Gastrocnemius medialis (tissue), 4 donors: ENCODE results near the gene DCP1B. TPM values are rescaled to one million over a fixed set of nuclear protein-coding genes. Genes with fewer than 3 reads are reported as not detected.

Experiments used
- ATAC-seq, 2 donors: fragments of 150-250 bp; one replicate each; pipeline ENCODE4 v1.9.1; 2016
- DNase-seq, 2 donors: peaks; one replicate each; pipeline ENCODE4 v3.0.0-alpha.2; 2019
- H3K27ac ChIP-seq, 4 donors: fragments of 200-600 bp; sonication (generic); 1 replicate in 1 of 4; 2 replicates in 3 of 4; pipeline ENCODE4 v1.5.1; 2016 to 2018; ENCODE audit warnings: mild to moderate bottlenecking in 2 of 4, moderate library complexity in 1 of 4
- H3K27me3 ChIP-seq, 3 donors: fragments of 200-600 bp; sonication (generic) in 2 of 3; 1 replicate in 1 of 3; 2 replicates in 2 of 3; pipeline versions ENCODE4 v1.5.1 to v1.6.0; 2016 to 2019; ENCODE audit warnings: mild to moderate bottlenecking in 1 of 3, moderate library complexity in 1 of 3
- H3K36me3 ChIP-seq, 2 donors: fragments of 200-600 bp; sonication (generic) in 1 of 2; one replicate each; pipeline ENCODE4 v1.5.1; 2017 to 2018
- H3K4me1 ChIP-seq, 2 donors: fragments of 200-600 bp; sonication (generic) in 1 of 2; one replicate each; pipeline ENCODE4 v1.5.1; 2016 to 2017; ENCODE audit warnings: mild to moderate bottlenecking in 2 of 2
- H3K4me3 ChIP-seq, 4 donors: fragments of 200-600 bp; sonication (generic) in 3 of 4; 1 replicate in 1 of 4; 2 replicates in 3 of 4; pipeline ENCODE4 v1.5.1; 2016 to 2019; ENCODE audit warnings: mild to moderate bottlenecking in 2 of 4
- H3K9me3 ChIP-seq, 3 donors: fragments of 200-600 bp; sonication (generic) in 2 of 3; 1 replicate in 1 of 3; 2 replicates in 2 of 3; pipeline ENCODE4 v1.5.1; 2016 to 2019
- POLR2A ChIP-seq, 2 donors: fragments of 450-650 bp; IDR thresholded peaks; one replicate each; pipeline ENCODE4 v1.6.1; 2017; ENCODE audit warnings: antibody characterized with exemption in 2 of 2, mild to moderate bottlenecking in 2 of 2, moderate library complexity in 2 of 2
- in situ Hi-C, 4 donors: fragments of 200-750 bp; cut with MboI; loops; one replicate each; pipeline versions ENCODE4 v1.15.0 to v1.8.0; 2017; ENCODE audit warnings: low sequenced_read_pairs in 4 of 4
- intact Hi-C: fragments of 100-400 bp; cut with DNase I; formaldehyde crosslinking; loops from one replicate; pipeline ENCODE4 v1.15.1; 2023; ENCODE audit warnings: low total_unique reads
- total RNA-seq, 4 donors: library from RNA; depleted of rRNA; stranded (reverse); fragments of >200 nt; gene quantifications; one replicate each; pipeline versions ENCODE4 v1.1.0 to v1.2.3, GENCODE V29; 2016
- TF ChIP-seq, protein P1 (sequence below), 5 experiments: fragments of 450-650 bp in 3 of 5; fragments of 200-600 bp in 2 of 5; sonication (generic) in 2 of 5; IDR thresholded peaks in 4 of 5; conservative IDR thresholded peaks in 1 of 5; 1 replicate in 4 of 5; 2 replicates in 1 of 5; pipeline ENCODE4 v1.5.1; 2016 to 2019; ENCODE audit warnings: antibody characterized with exemption in 5 of 5, mild to moderate bottlenecking in 3 of 5, moderate library complexity in 3 of 5

The DCP1B gene
- total RNA-seq, 4 donors from 2014 or later = 11.5 to 13.5 (median 12.4) TPM

DNA sequence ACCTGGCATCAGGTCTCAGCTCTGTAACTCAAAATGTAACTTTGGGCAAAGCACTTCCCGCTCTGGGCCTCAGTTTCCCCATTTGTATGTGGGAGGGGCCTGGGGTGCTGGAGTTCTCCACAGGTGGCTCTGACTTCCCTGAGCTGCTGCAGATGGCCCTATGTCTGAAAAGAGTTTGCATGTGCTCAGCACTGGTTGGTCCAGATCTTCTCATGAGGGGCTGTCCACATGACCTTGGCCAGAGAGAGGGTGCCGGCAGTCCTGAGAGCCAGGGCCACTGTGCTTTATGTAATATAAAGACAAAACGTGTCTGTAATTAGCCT is 78.6 kb downstream of the DCP1B start:
- Histone ChIP-seq H3K4me1 (peaks cover 16 to 19% of the 10 kb centered on the region in 2 donors), H3K36me3 (no peaks in the 10 kb centered on the region), H3K27ac (no peak overlapping the region), H3K4me3 (no peak overlapping the region), H3K9me3 (no peaks in the 10 kb centered on the region), H3K27me3 (no peaks in the 10 kb centered on the region)
- ATAC-seq (no peak), DNase-seq (no peak)
- TF ChIP-seq, protein P1, sequence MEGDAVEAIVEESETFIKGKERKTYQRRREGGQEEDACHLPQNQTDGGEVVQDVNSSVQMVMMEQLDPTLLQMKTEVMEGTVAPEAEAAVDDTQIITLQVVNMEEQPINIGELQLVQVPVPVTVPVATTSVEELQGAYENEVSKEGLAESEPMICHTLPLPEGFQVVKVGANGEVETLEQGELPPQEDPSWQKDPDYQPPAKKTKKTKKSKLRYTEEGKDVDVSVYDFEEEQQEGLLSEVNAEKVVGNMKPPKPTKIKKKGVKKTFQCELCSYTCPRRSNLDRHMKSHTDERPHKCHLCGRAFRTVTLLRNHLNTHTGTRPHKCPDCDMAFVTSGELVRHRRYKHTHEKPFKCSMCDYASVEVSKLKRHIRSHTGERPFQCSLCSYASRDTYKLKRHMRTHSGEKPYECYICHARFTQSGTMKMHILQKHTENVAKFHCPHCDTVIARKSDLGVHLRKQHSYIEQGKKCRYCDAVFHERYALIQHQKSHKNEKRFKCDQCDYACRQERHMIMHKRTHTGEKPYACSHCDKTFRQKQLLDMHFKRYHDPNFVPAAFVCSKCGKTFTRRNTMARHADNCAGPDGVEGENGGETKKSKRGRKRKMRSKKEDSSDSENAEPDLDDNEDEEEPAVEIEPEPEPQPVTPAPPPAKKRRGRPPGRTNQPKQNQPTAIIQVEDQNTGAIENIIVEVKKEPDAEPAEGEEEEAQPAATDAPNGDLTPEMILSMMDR (IDR thresholded peaks at IDR 0.05 in 4 of 5, conservative IDR thresholded peaks at IDR 0.05 in 1 of 5) = no peak
- TF ChIP-seq POLR2A (IDR thresholded peaks at IDR 0.05) = no peak
- in situ Hi-C loops (no loop called here), intact Hi-C loops (no loop called here)

- Histone ChIP-seq H3K4me3 (no peak overlapping the region), H3K27me3 (no peaks in the 10 kb centered on the region), H3K36me3 (no peaks in the 10 kb centered on the region), H3K27ac (no peak overlapping the region), H3K4me1 (peaks cover 16 to 19% of the 10 kb centered on the region in 2 donors), H3K9me3 (no peaks in the 10 kb centered on the region)
- ATAC-seq (peak; percentile 10 to 13), DNase-seq (no peak)
- TF ChIP-seq POLR2A (IDR thresholded peaks at IDR 0.05) = no peak
- TF ChIP-seq, protein P1 (IDR thresholded peaks at IDR 0.05 in 4 of 5, conservative IDR thresholded peaks at IDR 0.05 in 1 of 5) = no peak
- intact Hi-C loops (no loop called here), in situ Hi-C loops (no loop called here)
These were observed 79.1 kb downstream of the DCP1B start for GRCh38 chr12:1924996-1925683.

DNA sequence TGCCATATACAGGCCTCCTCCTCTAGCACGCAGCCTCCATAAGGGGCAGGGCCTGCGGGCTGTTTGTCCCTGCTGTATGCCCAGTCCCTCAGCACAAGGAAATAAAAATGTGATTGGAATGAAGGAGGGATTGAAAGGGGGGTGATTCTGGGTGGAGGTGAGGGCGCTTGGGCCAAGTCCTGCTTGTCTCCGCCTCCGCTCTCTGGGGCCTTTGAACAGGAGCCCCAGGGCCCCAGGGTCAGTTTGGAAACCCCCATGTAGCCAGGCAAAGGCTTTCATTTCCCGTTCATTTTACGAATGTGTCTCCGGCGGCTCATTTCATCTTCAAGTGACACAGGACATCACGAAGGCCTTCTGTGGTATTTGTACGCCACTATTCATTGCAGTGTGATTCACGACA is 81.3 kb downstream of the DCP1B start:
- TF ChIP-seq POLR2A (IDR thresholded peaks at IDR 0.05) = no peak
- TF ChIP-seq, protein P1 (IDR thresholded peaks at IDR 0.05 in 4 of 5, conservative IDR thresholded peaks at IDR 0.05 in 1 of 5) = no peak
- H3K4me1 ChIP-seq = peaks cover 19 to 23% of the 10 kb centered on the region in 2 donors
- intact Hi-C loops (no loop called here), in situ Hi-C loops (no loop called here)
- no peak overlapping the region for H3K27ac ChIP-seq
- no peaks in the 10 kb centered on the region for H3K27me3 ChIP-seq
- no peaks in the 10 kb centered on the region for H3K36me3 ChIP-seq
- ATAC-seq (no peak), DNase-seq (no peak)
- H3K9me3 ChIP-seq = no peaks in the 10 kb centered on the region
- H3K4me3 ChIP-seq = no peak overlapping the region

GRCh38 chr12:1922075-1922709 is 82.1 kb downstream of the DCP1B start:
- H3K4me1 ChIP-seq = peaks cover 19 to 23% of the 10 kb centered on the region in 2 donors
- no peak for ATAC-seq
- no peaks in the 10 kb centered on the region for H3K9me3 ChIP-seq
- H3K27ac ChIP-seq = no peak overlapping the region
- no peak for DNase-seq
- TF ChIP-seq, protein P1 (IDR thresholded peaks at IDR 0.05 in 4 of 5, conservative IDR thresholded peaks at IDR 0.05 in 1 of 5) = no peak
- no peak for TF ChIP-seq POLR2A (IDR thresholded peaks at IDR 0.05)
- intact Hi-C loops (no loop called here), in situ Hi-C loops (no loop called here)
- H3K36me3 ChIP-seq = no peaks in the 10 kb centered on the region
- no peaks in the 10 kb centered on the region for H3K27me3 ChIP-seq
- no peak overlapping the region for H3K4me3 ChIP-seq
